ENCODE data around the gene CBS. TPM values are rescaled to one million over a fixed set of nuclear protein-coding genes. Genes with fewer than 3 reads are reported as not detected.

The CBS gene
- total RNA-seq, 1 donor from 2014 or later = 160 TPM

- Mint-ChIP-seq H3K27me3 (no peaks in the 10 kb centered on the region), H3K36me3 (ENCODE audit: insufficient read depth) (peaks cover 9% of the 10 kb centered on the region), H3K4me1 (ENCODE audit: low read depth) (no peaks in the 10 kb centered on the region), H3K27ac (no peak overlapping the region), H3K4me3 (ENCODE audit: low read depth) (no peak overlapping the region), H3K9me3 (ENCODE audit: low read depth) (no peaks in the 10 kb centered on the region)
- no peak for DNase-seq (ENCODE audit: low spot score, unreplicated experiment)
- TF ChIP-seq CTCF (IDR thresholded peaks at IDR 0.05; ENCODE audit: unreplicated experiment) = no peak
Observed at GRCh38 chr21:43034826-43035225, 40.8 kb downstream of the CBS start.

- Mint-ChIP-seq H3K4me1 (ENCODE audit: low read depth) (no peaks in the 10 kb centered on the region), H3K27me3 (no peaks in the 10 kb centered on the region), H3K36me3 (ENCODE audit: insufficient read depth) (peaks cover 12% of the 10 kb centered on the region), H3K27ac (no peak overlapping the region), H3K4me3 (ENCODE audit: low read depth) (no peak overlapping the region), H3K9me3 (ENCODE audit: low read depth) (no peaks in the 10 kb centered on the region)
- DNase-seq (ENCODE audit: low spot score, unreplicated experiment) = no peak
- TF ChIP-seq CTCF (IDR thresholded peaks at IDR 0.05; ENCODE audit: unreplicated experiment) = no peak
Observed at GRCh38 chr21:43034101-43034500, 41.5 kb downstream of the CBS start.

- no peak for TF ChIP-seq CTCF (IDR thresholded peaks at IDR 0.05; ENCODE audit: unreplicated experiment)
- DNase-seq (ENCODE audit: low spot score, unreplicated experiment) = no peak
- Mint-ChIP-seq H3K9me3 (ENCODE audit: low read depth) (no peaks in the 10 kb centered on the region), H3K27me3 (no peaks in the 10 kb centered on the region), H3K4me3 (ENCODE audit: low read depth) (no peak overlapping the region), H3K36me3 (ENCODE audit: insufficient read depth) (peaks cover 13% of the 10 kb centered on the region), H3K27ac (no peak overlapping the region), H3K4me1 (ENCODE audit: low read depth) (no peaks in the 10 kb centered on the region)
Observed at GRCh38 chr21:43031121-43031619, 44.5 kb downstream of the CBS start.

- Mint-ChIP-seq H3K4me3 (ENCODE audit: low read depth) (no peak overlapping the region), H3K27ac (no peak overlapping the region), H3K9me3 (ENCODE audit: low read depth) (no peaks in the 10 kb centered on the region), H3K36me3 (ENCODE audit: insufficient read depth) (peaks cover 12% of the 10 kb centered on the region), H3K27me3 (no peaks in the 10 kb centered on the region), H3K4me1 (ENCODE audit: low read depth) (no peaks in the 10 kb centered on the region)
- no peak for TF ChIP-seq CTCF (IDR thresholded peaks at IDR 0.05; ENCODE audit: unreplicated experiment)
- DNase-seq (ENCODE audit: low spot score, unreplicated experiment) = no peak
Observed at GRCh38 chr21:43029785-43030184, 45.9 kb downstream of the CBS start.

GRCh38 chr21:43027846-43028731 is 47.5 kb downstream of the CBS start:
- Mint-ChIP-seq H3K27me3 (no peaks in the 10 kb centered on the region), H3K27ac (no peak overlapping the region), H3K4me3 (ENCODE audit: low read depth) (no peak overlapping the region), H3K36me3 (ENCODE audit: insufficient read depth) (peaks cover 15% of the 10 kb centered on the region), H3K9me3 (ENCODE audit: low read depth) (no peaks in the 10 kb centered on the region), H3K4me1 (ENCODE audit: low read depth) (no peaks in the 10 kb centered on the region)
- no peak for DNase-seq (ENCODE audit: low spot score, unreplicated experiment)
- no peak for TF ChIP-seq CTCF (IDR thresholded peaks at IDR 0.05; ENCODE audit: unreplicated experiment)
